RWPE1 (cell line): Measurements from ENCODE around the gene KCNG4.
"Not testable (repeated sequence)": the region's sequence is repeated elsewhere in the genome, so short reads cannot be mapped to it uniquely, and the experiment has no call there.

Experiments used
- CTCF ChIA-PET: fragments of 350-600 bp; sonication (Branson Sonifier 250); formaldehyde crosslinking; extraction: SDS; loops from one replicate; lab custom pipeline; 2021; lab: Yijun Ruan, JAX
- POLR2A ChIA-PET: fragments of 400-600 bp; formaldehyde crosslinking; extraction: SDS; loops from one replicate; lab custom pipeline; 2020; ENCODE audit warnings: antibody characterized with exemption; ENCODE audit not compliant: low non-redundant PET; lab: Yijun Ruan, JAX
- DNase-seq: peaks from one replicate; pipeline ENCODE4 v3.0.0; 2012; ENCODE audit warnings: low spot score
- H3K27ac ChIP-seq: fragments of 450-650 bp; 2 replicates; pipeline ENCODE4 v1.5.1; 2017
- TF ChIP-seq, protein P1 (sequence below): fragments of 450-650 bp; conservative IDR thresholded peaks from 2 replicates; pipeline ENCODE4 v1.5.1; 2017; ENCODE audit warnings: low read depth, mild to moderate bottlenecking

The KCNG4 gene

DNA sequence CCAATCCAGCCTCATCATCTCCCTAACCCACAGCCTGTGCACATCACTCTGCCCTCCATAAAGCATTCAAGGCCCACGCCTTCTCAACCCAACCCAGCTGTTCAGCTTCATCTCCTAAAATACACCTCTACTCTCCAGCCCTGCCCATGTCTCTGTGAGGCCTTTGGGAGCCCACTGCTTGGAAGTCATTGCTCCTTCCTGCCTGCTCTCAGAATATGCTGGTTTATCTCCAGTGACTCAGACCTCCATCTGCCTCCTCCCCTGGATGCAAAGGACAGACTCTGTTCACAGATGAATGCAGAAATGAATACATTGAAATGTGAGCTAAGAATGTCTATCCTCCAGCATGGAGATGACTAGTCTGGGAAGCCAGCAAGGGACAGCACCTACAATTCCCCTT lies 19.0 kb downstream of the KCNG4 start:
- DNase-seq, result no peak
- ChIA-PET CTCF (no interaction called here), POLR2A (no interaction called here)
- H3K27ac ChIP-seq, result no peak overlapping the region
- TF ChIP-seq, protein P1, sequence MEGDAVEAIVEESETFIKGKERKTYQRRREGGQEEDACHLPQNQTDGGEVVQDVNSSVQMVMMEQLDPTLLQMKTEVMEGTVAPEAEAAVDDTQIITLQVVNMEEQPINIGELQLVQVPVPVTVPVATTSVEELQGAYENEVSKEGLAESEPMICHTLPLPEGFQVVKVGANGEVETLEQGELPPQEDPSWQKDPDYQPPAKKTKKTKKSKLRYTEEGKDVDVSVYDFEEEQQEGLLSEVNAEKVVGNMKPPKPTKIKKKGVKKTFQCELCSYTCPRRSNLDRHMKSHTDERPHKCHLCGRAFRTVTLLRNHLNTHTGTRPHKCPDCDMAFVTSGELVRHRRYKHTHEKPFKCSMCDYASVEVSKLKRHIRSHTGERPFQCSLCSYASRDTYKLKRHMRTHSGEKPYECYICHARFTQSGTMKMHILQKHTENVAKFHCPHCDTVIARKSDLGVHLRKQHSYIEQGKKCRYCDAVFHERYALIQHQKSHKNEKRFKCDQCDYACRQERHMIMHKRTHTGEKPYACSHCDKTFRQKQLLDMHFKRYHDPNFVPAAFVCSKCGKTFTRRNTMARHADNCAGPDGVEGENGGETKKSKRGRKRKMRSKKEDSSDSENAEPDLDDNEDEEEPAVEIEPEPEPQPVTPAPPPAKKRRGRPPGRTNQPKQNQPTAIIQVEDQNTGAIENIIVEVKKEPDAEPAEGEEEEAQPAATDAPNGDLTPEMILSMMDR, result no peak

DNA sequence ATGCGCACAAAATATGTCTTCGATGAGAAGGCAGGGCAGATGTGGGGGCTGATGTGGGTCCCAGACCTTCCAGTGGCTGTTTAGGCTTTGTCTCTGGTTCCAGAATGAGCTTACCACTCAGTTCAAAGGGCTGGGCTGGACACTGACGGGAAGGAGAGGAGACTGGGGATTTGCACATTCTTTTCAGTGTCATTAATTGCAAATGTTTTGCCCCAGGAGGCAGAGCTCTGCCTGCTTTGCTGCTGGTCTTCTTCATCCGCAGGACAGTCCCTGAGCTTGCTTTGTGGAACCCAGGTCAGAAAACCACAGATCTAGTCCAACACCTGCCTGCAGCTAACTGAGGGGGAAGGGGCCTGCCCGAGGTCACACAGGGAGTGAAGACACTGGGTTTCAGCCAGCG lies 20.9 kb downstream of the KCNG4 start:
- POLR2A ChIA-PET, result no interaction called here
- TF ChIP-seq, protein P1, result no peak
- CTCF ChIA-PET, result no interaction called here
- no peak for DNase-seq
- no peak overlapping the region for H3K27ac ChIP-seq

DNA sequence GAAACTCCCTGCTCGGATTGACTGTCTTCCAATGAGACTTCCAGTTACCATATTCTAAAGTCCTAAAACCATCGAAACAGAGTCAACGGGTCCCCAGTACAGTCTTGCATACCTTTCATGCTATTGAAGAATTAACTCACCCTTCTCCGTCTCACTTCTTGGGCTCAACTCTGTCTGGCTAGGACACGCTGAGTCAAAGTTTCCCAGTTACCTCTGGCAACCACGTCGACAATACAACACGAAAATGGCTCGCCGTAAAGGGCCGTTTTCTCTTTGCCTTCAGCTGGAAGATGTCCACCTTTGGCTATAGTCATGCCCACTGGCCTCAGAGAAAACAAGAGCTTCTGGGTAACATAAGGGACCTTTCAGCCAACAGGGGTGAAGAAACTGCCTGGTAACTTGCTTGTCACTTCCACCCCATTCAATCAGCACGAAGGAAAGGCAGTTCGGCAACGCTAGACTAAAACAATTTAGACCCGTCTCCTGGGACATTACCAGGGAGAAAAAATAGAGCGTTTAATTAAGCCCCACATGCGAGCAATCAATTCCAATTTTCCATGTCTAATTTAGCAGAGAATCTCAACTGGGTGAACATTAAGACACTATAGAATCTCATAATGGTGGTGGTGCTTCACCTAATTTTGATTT lies 21.5 kb downstream of the KCNG4 start:
- DNase-seq, result no peak
- ChIA-PET CTCF (no interaction called here), POLR2A (no interaction called here)
- TF ChIP-seq, protein P1, result no peak
- H3K27ac ChIP-seq, result no peak overlapping the region

DNA sequence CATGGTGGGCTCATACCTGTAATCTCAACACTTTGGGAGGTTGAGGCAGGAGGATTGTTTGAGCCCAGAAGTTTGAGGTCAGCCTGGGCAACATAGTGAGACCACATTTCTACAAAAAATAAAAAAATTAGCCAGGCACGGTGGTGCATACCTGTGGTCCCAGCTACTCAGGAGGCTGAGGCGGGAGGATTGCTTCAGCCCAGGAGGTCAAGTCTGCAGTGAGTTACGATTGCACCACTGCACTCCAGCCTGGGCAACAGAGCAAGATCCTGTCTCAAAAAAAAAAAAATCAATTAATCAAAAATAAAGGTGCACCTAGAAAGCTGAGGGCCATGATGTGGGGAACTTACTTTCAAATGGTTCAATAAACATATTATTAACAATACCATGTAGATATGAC lies 23.7 kb downstream of the KCNG4 start:
- DNase-seq, POLR2A ChIA-PET, H3K27ac ChIP-seq: not testable (repeated sequence)
- CTCF ChIA-PET, result interaction anchor here (0.6 kb wide), 1 partner anchor 85 kb away, joined by 4 read pairs; no protein-coding TSS in a partner anchor

DNA sequence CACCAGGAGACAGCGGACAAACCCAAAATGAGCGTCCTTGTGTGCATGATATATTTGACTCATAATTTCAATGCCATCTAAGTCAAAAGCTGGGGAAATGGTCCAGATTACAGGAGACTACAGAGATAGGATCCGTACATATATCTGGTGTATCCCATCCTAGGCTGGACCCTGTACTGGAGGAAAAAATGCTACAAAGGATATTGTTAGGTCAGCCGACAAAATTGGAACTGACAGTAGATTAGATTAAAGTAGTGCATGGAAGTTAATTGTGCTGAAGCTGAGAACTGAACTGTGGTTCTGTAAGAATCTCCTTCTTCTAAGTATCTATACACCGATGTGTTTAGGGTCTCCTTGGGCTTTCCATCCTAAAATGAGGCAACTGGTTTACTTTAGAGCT lies 24.3 kb downstream of the KCNG4 start:
- POLR2A ChIA-PET, result no interaction called here
- CTCF ChIA-PET, result no interaction called here
- DNase-seq, result no peak
- H3K27ac ChIP-seq, result no peak overlapping the region
- TF ChIP-seq, protein P1, result no peak

DNA sequence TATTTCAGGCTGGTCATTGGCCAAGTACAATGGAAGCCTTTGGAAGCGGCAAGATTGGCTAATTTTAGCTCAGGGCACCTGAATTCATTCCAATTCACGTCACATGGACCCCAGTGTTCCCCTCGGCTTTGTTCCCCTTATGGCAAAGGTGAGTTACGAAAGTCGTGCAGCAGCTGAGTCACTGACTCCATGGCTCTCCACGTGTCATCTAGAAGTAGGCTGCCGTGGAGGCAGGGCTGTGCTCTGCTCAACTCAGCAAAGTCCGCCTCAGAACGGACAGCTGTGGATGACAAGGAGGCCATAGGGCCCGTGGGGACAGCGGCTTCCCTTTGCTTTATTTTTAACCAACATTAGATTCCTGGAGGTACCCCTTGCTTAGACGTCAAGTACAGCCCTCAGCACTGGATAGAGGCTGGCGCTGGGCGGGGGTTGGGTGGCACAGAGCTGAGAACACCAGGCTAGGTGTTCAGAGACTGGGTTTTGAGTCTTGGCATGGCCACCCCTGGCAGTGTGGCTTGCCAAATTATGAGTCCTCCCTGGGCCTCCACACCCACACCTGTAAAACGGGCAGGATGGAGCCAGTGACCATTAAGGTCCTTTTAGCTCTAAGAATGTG lies 25.3 kb downstream of the KCNG4 start:
- POLR2A ChIA-PET, result interaction anchor here (0.6 kb wide), 1 partner anchor 1188 kb away, joined by 3 read pairs; no protein-coding TSS in a partner anchor
- H3K27ac ChIP-seq, result no peak overlapping the region
- TF ChIP-seq, protein P1, result no peak
- DNase-seq, result no peak
- CTCF ChIA-PET, result interaction anchor here (0.6 kb wide), 1 partner anchor 288 kb away, joined by 3 read pairs; no protein-coding TSS in a partner anchor

DNA sequence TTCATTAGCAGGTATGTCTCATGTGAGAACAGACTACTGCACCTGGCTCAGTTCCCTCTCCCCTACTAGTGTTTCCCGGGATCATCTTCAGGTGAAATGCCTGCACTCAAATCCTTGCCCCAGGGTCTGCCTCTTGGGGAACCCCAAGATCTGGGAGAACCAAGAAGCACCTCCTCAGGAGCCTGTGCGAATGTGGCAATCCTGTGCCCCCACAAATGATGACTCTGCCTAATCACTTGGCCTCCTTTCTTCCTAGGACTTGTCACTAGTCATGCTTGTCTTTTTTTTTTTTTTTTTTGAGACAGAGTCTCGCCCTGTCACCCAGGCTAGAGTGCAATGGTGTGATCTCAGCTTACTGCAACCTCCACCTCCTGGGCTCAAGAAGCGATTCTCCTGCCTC lies 27.2 kb downstream of the KCNG4 start:
- ChIA-PET CTCF (interaction anchor here (0.6 kb wide), 1 partner anchor 28 kb away, joined by 5 read pairs; no protein-coding TSS in a partner anchor), POLR2A (no interaction called here)

More for the DNA sequence above, 27.2 kb downstream of the KCNG4 start:
- DNase-seq, result no peak
- TF ChIP-seq, protein P1, result no peak
- H3K27ac ChIP-seq, result no peak overlapping the region
